ENCODE results near the gene ABLIM1.

DNA sequence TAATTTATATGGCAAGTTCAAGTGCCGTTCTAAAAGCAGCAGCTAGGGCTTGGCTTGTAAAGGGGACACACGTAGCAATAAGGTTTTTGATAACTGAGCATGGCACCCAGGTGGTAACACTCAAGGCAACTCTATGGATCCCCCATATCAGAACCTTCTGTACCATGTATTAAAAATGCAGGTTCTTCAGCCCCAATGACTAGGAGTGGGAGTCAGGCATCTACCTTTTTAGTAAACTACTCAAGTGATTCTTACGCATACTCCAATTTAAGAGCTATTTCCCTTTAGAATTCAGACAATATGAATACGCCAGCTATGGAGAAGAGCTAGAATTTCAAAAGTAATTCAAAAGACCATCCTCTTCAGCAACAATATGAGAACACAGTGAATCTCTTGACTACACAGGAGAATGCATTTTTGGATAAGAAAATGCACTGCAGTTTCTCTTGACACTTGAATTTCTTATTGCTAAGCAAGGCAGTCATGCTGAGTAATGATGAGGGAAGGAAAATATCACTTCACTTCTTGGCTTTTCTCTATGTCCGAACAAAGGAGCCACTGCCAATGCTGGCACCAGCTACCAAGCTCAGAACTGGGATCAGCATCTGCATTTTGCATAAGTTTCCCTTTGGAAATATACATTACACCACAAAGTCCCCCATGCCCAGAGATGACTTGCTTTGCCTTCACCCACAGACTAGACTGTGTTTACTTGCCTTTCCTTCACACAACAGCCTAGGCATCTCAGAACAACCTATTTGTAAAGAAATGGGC lies 53.5 kb downstream of the ABLIM1 start:
- TF ChIP-seq, protein P1, sequence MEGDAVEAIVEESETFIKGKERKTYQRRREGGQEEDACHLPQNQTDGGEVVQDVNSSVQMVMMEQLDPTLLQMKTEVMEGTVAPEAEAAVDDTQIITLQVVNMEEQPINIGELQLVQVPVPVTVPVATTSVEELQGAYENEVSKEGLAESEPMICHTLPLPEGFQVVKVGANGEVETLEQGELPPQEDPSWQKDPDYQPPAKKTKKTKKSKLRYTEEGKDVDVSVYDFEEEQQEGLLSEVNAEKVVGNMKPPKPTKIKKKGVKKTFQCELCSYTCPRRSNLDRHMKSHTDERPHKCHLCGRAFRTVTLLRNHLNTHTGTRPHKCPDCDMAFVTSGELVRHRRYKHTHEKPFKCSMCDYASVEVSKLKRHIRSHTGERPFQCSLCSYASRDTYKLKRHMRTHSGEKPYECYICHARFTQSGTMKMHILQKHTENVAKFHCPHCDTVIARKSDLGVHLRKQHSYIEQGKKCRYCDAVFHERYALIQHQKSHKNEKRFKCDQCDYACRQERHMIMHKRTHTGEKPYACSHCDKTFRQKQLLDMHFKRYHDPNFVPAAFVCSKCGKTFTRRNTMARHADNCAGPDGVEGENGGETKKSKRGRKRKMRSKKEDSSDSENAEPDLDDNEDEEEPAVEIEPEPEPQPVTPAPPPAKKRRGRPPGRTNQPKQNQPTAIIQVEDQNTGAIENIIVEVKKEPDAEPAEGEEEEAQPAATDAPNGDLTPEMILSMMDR (conservative IDR thresholded peaks at IDR 0.05 in 1 of 2, IDR thresholded peaks at IDR 0.05 in 1 of 2; ENCODE audit: low read depth in 1 of 2, low read length in 2 of 2), result no peak
- TF ChIP-seq EZH2 (IDR thresholded peaks at IDR 0.05; ENCODE audit: low read length, missing control alignments), result no peak

Data from fibroblast of lung (primary cell).